Measurements from ENCODE around the gene YAF2.

The YAF2 gene
- 73.7 to 110 reads per million in 2 donors for total RNA-seq

GRCh38 chr12:42238240-42239140 lies at the start of gene YAF2:
Gene YAF2, minus strand, starts transcription at chr12:42238248. Its CDS starts 68 bp downstream, at chr12:42238180.
- peak; percentile 77 to 94 (median 81) for DNase-seq

GRCh38 chr12:42286741-42287140 lies 48.7 kb upstream of the YAF2 start:
- no peak for DNase-seq

- no peak for DNase-seq
Observed at GRCh38 chr12:42285431-42285830, 47.4 kb upstream of the YAF2 start.

- DNase-seq = no peak
Observed at GRCh38 chr12:42284876-42285275, 46.8 kb upstream of the YAF2 start.

GRCh38 chr12:42284157-42284556 lies 46.1 kb upstream of the YAF2 start:
- no peak for DNase-seq

GRCh38 chr12:42283739-42284138 lies 45.7 kb upstream of the YAF2 start:
- DNase-seq = no peak

- DNase-seq = no peak
Observed at GRCh38 chr12:42282294-42282693, 44.2 kb upstream of the YAF2 start.

GRCh38 chr12:42281844-42282243 lies 43.8 kb upstream of the YAF2 start:
- DNase-seq = no peak

- no peak for DNase-seq
Observed at GRCh38 chr12:42281278-42281677, 43.2 kb upstream of the YAF2 start.

GRCh38 chr12:42278128-42278510 lies 40.1 kb upstream of the YAF2 start:
- no peak for DNase-seq

- DNase-seq = no peak
Observed at GRCh38 chr12:42277396-42278127, 39.5 kb upstream of the YAF2 start.

- no peak for DNase-seq
Observed at GRCh38 chr12:42275499-42275898, 37.5 kb upstream of the YAF2 start.

- DNase-seq = no peak
Observed at GRCh38 chr12:42273706-42274105, 35.7 kb upstream of the YAF2 start.

GRCh38 chr12:42270596-42270995 lies 32.5 kb upstream of the YAF2 start:
- no peak for DNase-seq

- no peak for DNase-seq
Observed at GRCh38 chr12:42267413-42268190, 29.6 kb upstream of the YAF2 start.

GRCh38 chr12:42266579-42267230 lies 28.7 kb upstream of the YAF2 start:
- DNase-seq = no peak

GRCh38 chr12:42262271-42262670 lies 24.2 kb upstream of the YAF2 start:
- DNase-seq = peak in 1 of 5 experiments; percentile 16

GRCh38 chr12:42261708-42262107 lies 23.7 kb upstream of the YAF2 start:
- peak in 1 of 5 experiments; percentile 82 for DNase-seq

GRCh38 chr12:42260518-42260917 lies 22.5 kb upstream of the YAF2 start:
- DNase-seq = no peak

- DNase-seq = no peak
Observed at GRCh38 chr12:42259699-42260098, 21.7 kb upstream of the YAF2 start.

- no peak for DNase-seq
Observed at GRCh38 chr12:42255866-42256261, 17.8 kb upstream of the YAF2 start.

- no peak for DNase-seq
Observed at GRCh38 chr12:42255221-42255865, 17.3 kb upstream of the YAF2 start.
